Stimulated activated effector memory CD8-positive, alpha-beta T cell treated with anti-CD3 and anti-CD28 coated beads, Interleukin-12 subunit alpha, Interleukin-12 subunit beta, amount 100 ng/mL, for 72 hours (primary cell): ENCODE data around the gene CFI.
A peak's percentile ranks its signal among the peaks of the same experiment; 100 is the strongest.

Experiments used
- ATAC-seq: fragments of 150-1000 bp; cut with Tn5 transposase; 2 replicates; pipeline ENCODE4 v1.10.0; 2021
- DNase-seq, 2 donors: peaks; one replicate each; pipeline ENCODE4 v3.0.0; 2021 to 2022; ENCODE audit warnings: low spot score in 2 of 2
- H3K27ac Mint-ChIP-seq: one replicate; pipeline ENCODE4 v1.8.0; 2022; ENCODE audit warnings: mild to moderate bottlenecking, mixed read lengths
- H3K36me3 Mint-ChIP-seq: one replicate; pipeline ENCODE4 v1.8.0; 2022; ENCODE audit warnings: mild to moderate bottlenecking, mixed read lengths
- H3K4me1 Mint-ChIP-seq: one replicate; pipeline ENCODE4 v1.8.0; 2022; ENCODE audit warnings: mixed read lengths
- H3K4me3 Mint-ChIP-seq: one replicate; pipeline ENCODE4 v1.8.0; 2022; ENCODE audit warnings: mild to moderate bottlenecking, mixed read lengths
- H3K9me3 Mint-ChIP-seq: one replicate; pipeline ENCODE4 v1.8.0; 2022; ENCODE audit warnings: mixed read lengths

The CFI gene

GRCh38 chr4:109729117-109729717 lies 72.6 kb downstream of the CFI start:
- H3K27ac Mint-ChIP-seq: no peak overlapping the region
- no peaks in the 10 kb centered on the region for H3K36me3 Mint-ChIP-seq
- H3K4me3 Mint-ChIP-seq: peak overlapping the region; percentile 75
- no peak for DNase-seq
- H3K4me1 Mint-ChIP-seq: peaks cover 5% of the 10 kb centered on the region
- no peaks in the 10 kb centered on the region for H3K9me3 Mint-ChIP-seq
- no peak for ATAC-seq

- DNase-seq: no peak
- no peak for ATAC-seq
- Mint-ChIP-seq H3K27ac (no peak overlapping the region), H3K36me3 (no peaks in the 10 kb centered on the region), H3K4me3 (peak overlapping the region; percentile 75), H3K9me3 (no peaks in the 10 kb centered on the region), H3K4me1 (peaks cover 5% of the 10 kb centered on the region)
Observed at GRCh38 chr4:109728385-109728784, 73.4 kb downstream of the CFI start.

GRCh38 chr4:109723110-109723509 lies 78.7 kb downstream of the CFI start:
- Mint-ChIP-seq H3K4me1 (peaks cover 9% of the 10 kb centered on the region), H3K4me3 (no peak overlapping the region), H3K27ac (no peak overlapping the region), H3K36me3 (no peaks in the 10 kb centered on the region), H3K9me3 (no peaks in the 10 kb centered on the region)
- no peak for ATAC-seq
- no peak for DNase-seq

- no peak overlapping the region for H3K27ac Mint-ChIP-seq
- H3K4me1 Mint-ChIP-seq: peaks cover 5% of the 10 kb centered on the region
- no peak for ATAC-seq
- H3K9me3 Mint-ChIP-seq: no peaks in the 10 kb centered on the region
- H3K36me3 Mint-ChIP-seq: peaks cover under 1% of the 10 kb centered on the region
- DNase-seq: no peak
- no peak overlapping the region for H3K4me3 Mint-ChIP-seq
Observed at GRCh38 chr4:109722357-109722756, 79.4 kb downstream of the CFI start.

GRCh38 chr4:109721033-109721432 lies 80.8 kb downstream of the CFI start:
- Mint-ChIP-seq H3K36me3 (peaks cover 12% of the 10 kb centered on the region), H3K4me3 (no peak overlapping the region), H3K4me1 (peaks cover 5% of the 10 kb centered on the region), H3K9me3 (no peaks in the 10 kb centered on the region), H3K27ac (no peak overlapping the region)
- DNase-seq (no peak), ATAC-seq (no peak)

GRCh38 chr4:109719604-109720003 lies 82.2 kb downstream of the CFI start:
- no peak overlapping the region for H3K27ac Mint-ChIP-seq
- H3K36me3 Mint-ChIP-seq: peaks cover 17% of the 10 kb centered on the region
- no peak for ATAC-seq
- no peak overlapping the region for H3K4me3 Mint-ChIP-seq
- peaks cover 5% of the 10 kb centered on the region for H3K4me1 Mint-ChIP-seq
- no peaks in the 10 kb centered on the region for H3K9me3 Mint-ChIP-seq
- no peak for DNase-seq

- DNase-seq (no peak), ATAC-seq (no peak)
- Mint-ChIP-seq H3K4me3 (no peak overlapping the region), H3K36me3 (peaks cover 26% of the 10 kb centered on the region), H3K4me1 (peaks cover 5% of the 10 kb centered on the region), H3K27ac (no peak overlapping the region), H3K9me3 (no peaks in the 10 kb centered on the region)
Observed at GRCh38 chr4:109718759-109719158, 83.0 kb downstream of the CFI start.

GRCh38 chr4:109713500-109713899 lies 88.3 kb downstream of the CFI start:
- no peak overlapping the region for H3K27ac Mint-ChIP-seq

GRCh38 chr4:109708990-109709389 lies 92.8 kb downstream of the CFI start:
- no peak for DNase-seq
- Mint-ChIP-seq H3K4me3 (no peak overlapping the region), H3K36me3 (peaks cover 11% of the 10 kb centered on the region), H3K9me3 (no peaks in the 10 kb centered on the region), H3K27ac (no peak overlapping the region), H3K4me1 (no peaks in the 10 kb centered on the region)
- no peak for ATAC-seq

More at GRCh38 chr4:109713500-109713899, 88.3 kb downstream of the CFI start:
- Mint-ChIP-seq H3K36me3 (peaks cover 34% of the 10 kb centered on the region), H3K4me1 (no peaks in the 10 kb centered on the region), H3K4me3 (no peak overlapping the region), H3K9me3 (no peaks in the 10 kb centered on the region)
- no peak for DNase-seq
- ATAC-seq: no peak

- DNase-seq (no peak), ATAC-seq (no peak)
- no peaks in the 10 kb centered on the region for H3K4me1 Mint-ChIP-seq
- no peak overlapping the region for H3K4me3 Mint-ChIP-seq
- H3K9me3 Mint-ChIP-seq: no peaks in the 10 kb centered on the region
- H3K27ac Mint-ChIP-seq: no peak overlapping the region
- peaks cover 9% of the 10 kb centered on the region for H3K36me3 Mint-ChIP-seq
Observed at GRCh38 chr4:109708435-109708834, 93.4 kb downstream of the CFI start.

- Mint-ChIP-seq H3K4me1 (peaks cover 21% of the 10 kb centered on the region), H3K36me3 (peaks cover 4% of the 10 kb centered on the region)
Observed at GRCh38 chr4:109703664-109704361, 98.0 kb downstream of the CFI start.

GRCh38 chr4:109702950-109703663 lies 98.7 kb downstream of the CFI start, which contains the start of gene CASP6:
Gene CASP6 (minus strand): TSS chr4:109703445. CDS start chr4:109703395, 50 bp downstream.
- peak within 1 kb of the TSS; percentile 93 for H3K27ac Mint-ChIP-seq
- no peaks in the 10 kb centered on the region for H3K9me3 Mint-ChIP-seq
- ATAC-seq (peak; percentile 90), DNase-seq (peak; percentile 59 to 85)
- peak within 1 kb of the TSS; percentile 92 for H3K4me3 Mint-ChIP-seq
- peaks cover 27% of the 10 kb centered on the region for H3K4me1 Mint-ChIP-seq
- peaks cover 4% of the 10 kb centered on the region for H3K36me3 Mint-ChIP-seq

More at GRCh38 chr4:109703664-109704361, 98.0 kb downstream of the CFI start:
- H3K9me3 Mint-ChIP-seq: no peaks in the 10 kb centered on the region
- ATAC-seq (no peak), DNase-seq (no peak)
- peak overlapping the region; percentile 92 for H3K4me3 Mint-ChIP-seq
- H3K27ac Mint-ChIP-seq: peak overlapping the region; percentile 93

- Mint-ChIP-seq H3K4me1 (peaks cover 27% of the 10 kb centered on the region), H3K4me3 (peak overlapping the region; percentile 92), H3K9me3 (no peaks in the 10 kb centered on the region), H3K36me3 (peaks cover 16% of the 10 kb centered on the region), H3K27ac (peak overlapping the region; percentile 93)
- ATAC-seq: no peak
- DNase-seq: no peak
Observed at GRCh38 chr4:109701566-109702410, 100.0 kb downstream of the CFI start.

GRCh38 chr4:109699553-109700225 lies 102.1 kb downstream of the CFI start:
- Mint-ChIP-seq H3K9me3 (no peaks in the 10 kb centered on the region), H3K36me3 (peaks cover 16% of the 10 kb centered on the region), H3K4me1 (peaks cover 27% of the 10 kb centered on the region), H3K4me3 (no peak overlapping the region), H3K27ac (no peak overlapping the region)
- DNase-seq: no peak
- no peak for ATAC-seq
